ENCODE data around the gene RFESD.

DNA sequence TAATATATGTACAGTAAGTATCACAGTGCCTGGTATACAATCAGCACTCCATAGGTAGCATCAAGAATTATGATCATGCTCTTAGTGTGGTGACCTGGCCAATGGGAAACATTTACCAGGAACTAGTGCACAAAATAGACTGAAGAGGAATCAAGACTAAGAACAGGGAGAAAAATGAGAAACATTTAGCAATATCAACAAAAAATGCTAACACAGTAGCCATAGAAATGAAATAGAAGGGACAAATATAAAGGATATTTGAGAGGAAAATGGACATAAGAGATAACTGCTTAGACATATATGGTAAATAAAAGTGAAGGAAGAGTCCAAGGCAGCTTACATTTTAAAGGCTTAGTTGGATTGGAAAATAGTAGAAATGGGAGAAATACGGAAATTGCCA is 52.8 kb downstream of the RFESD start:
- TF ChIP-seq CBX5 (IDR thresholded peaks at IDR 0.05; ENCODE audit: low read depth, low read length) = no peak
- no peak for TF ChIP-seq JUND (IDR thresholded peaks at IDR 0.05; ENCODE audit: low read length)
- no peak for TF ChIP-seq NRF1 (IDR thresholded peaks at IDR 0.05; ENCODE audit: low read depth, low read length)
- TF ChIP-seq EGR1 (IDR thresholded peaks at IDR 0.05; ENCODE audit: borderline replicate concordance, low read depth, low read length) = no peak
- TF ChIP-seq POLR2A (IDR thresholded peaks at IDR 0.05; ENCODE audit: control extremely low read depth in 1 of 2, low read depth in 2 of 2, low read length in 2 of 2) = no peak
- TF ChIP-seq, protein P1, sequence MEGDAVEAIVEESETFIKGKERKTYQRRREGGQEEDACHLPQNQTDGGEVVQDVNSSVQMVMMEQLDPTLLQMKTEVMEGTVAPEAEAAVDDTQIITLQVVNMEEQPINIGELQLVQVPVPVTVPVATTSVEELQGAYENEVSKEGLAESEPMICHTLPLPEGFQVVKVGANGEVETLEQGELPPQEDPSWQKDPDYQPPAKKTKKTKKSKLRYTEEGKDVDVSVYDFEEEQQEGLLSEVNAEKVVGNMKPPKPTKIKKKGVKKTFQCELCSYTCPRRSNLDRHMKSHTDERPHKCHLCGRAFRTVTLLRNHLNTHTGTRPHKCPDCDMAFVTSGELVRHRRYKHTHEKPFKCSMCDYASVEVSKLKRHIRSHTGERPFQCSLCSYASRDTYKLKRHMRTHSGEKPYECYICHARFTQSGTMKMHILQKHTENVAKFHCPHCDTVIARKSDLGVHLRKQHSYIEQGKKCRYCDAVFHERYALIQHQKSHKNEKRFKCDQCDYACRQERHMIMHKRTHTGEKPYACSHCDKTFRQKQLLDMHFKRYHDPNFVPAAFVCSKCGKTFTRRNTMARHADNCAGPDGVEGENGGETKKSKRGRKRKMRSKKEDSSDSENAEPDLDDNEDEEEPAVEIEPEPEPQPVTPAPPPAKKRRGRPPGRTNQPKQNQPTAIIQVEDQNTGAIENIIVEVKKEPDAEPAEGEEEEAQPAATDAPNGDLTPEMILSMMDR (IDR thresholded peaks at IDR 0.05; ENCODE audit: control extremely low read depth in 1 of 3, insufficient read depth in 1 of 3, low read depth in 1 of 3, low read length in 3 of 3) = no peak
- TF ChIP-seq YY1 (IDR thresholded peaks at IDR 0.05; ENCODE audit: low read depth, low read length) = no peak
- TF ChIP-seq CHD2 (IDR thresholded peaks at IDR 0.05; ENCODE audit: low read length) = no peak
- no peak for TF ChIP-seq SIN3A (conservative IDR thresholded peaks at IDR 0.05 in 1 of 2, IDR thresholded peaks at IDR 0.05 in 1 of 2; ENCODE audit: low read depth in 1 of 2, low read length in 2 of 2)

Measured in H1 (cell line).